IMR-90 (cell line): ENCODE data around the gene ALK. TPM values are rescaled to one million over a fixed set of nuclear protein-coding genes. Genes with fewer than 3 reads are reported as not detected.

Source experiments
- ATAC-seq: fragments of 200-7000 bp; cut with Tn5 transposase; 2 replicates; pipeline ENCODE4 v1.9.1; 2020; ENCODE audit warnings: low read depth, mild to moderate bottlenecking, moderate library complexity
- BruUV-seq: library from RNA; stranded (reverse); fragments of 400-500 nt; replicated peaks from 2 replicates; lab custom pipeline; 2021; lab: Mats Ljungman, UMichigan
- CTCF ChIA-PET: fragments of 300-600 bp; formaldehyde crosslinking; extraction: SDS; loops from one replicate; lab custom pipeline; 2021; ENCODE audit warnings: antibody characterized with exemption; lab: Yijun Ruan, JAX
- POLR2A ChIA-PET: fragments of 300-600 bp; sonication (Branson Sonifier 250); formaldehyde crosslinking; loops from one replicate; lab custom pipeline; 2022; ENCODE audit warnings: antibody characterized with exemption; ENCODE audit not compliant: unreplicated experiment; lab: Charles Lee
- DNase-seq: peaks from one replicate; pipeline ENCODE4 v3.0.0; 2013
- H2AFZ ChIP-seq: replicated peaks from 2 replicates; pipeline ENCODE3; 2013; ENCODE audit warnings: low read length, mild to moderate bottlenecking; ENCODE audit not compliant: poor library complexity
- H2AK5ac ChIP-seq: 2 replicates; pipeline ENCODE4 v1.6.1; 2013; ENCODE audit warnings: low read depth, low read length, inconsistent platforms
- H2AK9ac ChIP-seq: replicated peaks from 2 replicates; pipeline ENCODE3; 2013; ENCODE audit warnings: mild to moderate bottlenecking, low read depth, low read length, moderate library complexity; ENCODE audit not compliant: poor library complexity
- H2BK120ac ChIP-seq: 2 replicates; pipeline ENCODE4 v1.6.1; 2013; ENCODE audit warnings: low read depth, low read length, inconsistent platforms
- H2BK15ac ChIP-seq: 3 replicates; pipeline ENCODE4 v1.6.1; 2013; ENCODE audit warnings: low read depth, low read length, inconsistent platforms
- H2BK20ac ChIP-seq: 2 replicates; pipeline ENCODE4 v1.6.1; 2013; ENCODE audit warnings: low read depth, mild to moderate bottlenecking, inconsistent platforms, low read length, moderate library complexity
- H2BK5ac ChIP-seq: 2 replicates; pipeline ENCODE4 v1.6.1; 2013; ENCODE audit warnings: mild to moderate bottlenecking, low read depth, low read length, inconsistent platforms; ENCODE audit not compliant: poor library complexity, severe bottlenecking
- H3K14ac ChIP-seq: replicated peaks from 2 replicates; pipeline ENCODE4 v1.6.1; 2013; ENCODE audit warnings: low read depth, low read length, inconsistent platforms
- H3K18ac ChIP-seq: 2 replicates; pipeline ENCODE4 v1.6.1; 2013; ENCODE audit warnings: low read depth, low read length, control low read depth
- H3K23ac ChIP-seq: 2 replicates; pipeline ENCODE4 v1.6.1; 2013; ENCODE audit warnings: low read depth, low read length, inconsistent platforms
- H3K27ac ChIP-seq: 2 replicates; pipeline ENCODE4 v1.5.1; 2013; ENCODE audit warnings: mild to moderate bottlenecking, control low read depth, low read length; ENCODE audit not compliant: insufficient read depth
- H3K27me3 ChIP-seq: 2 replicates; pipeline ENCODE4 v1.6.1; 2013; ENCODE audit warnings: low read length; ENCODE audit not compliant: control insufficient read depth, insufficient read depth
- H3K36me3 ChIP-seq: 2 replicates; pipeline ENCODE4 v1.6.1; 2013; ENCODE audit warnings: low read length, mixed read lengths; ENCODE audit not compliant: control insufficient read depth, insufficient read depth
- H3K4ac ChIP-seq: 2 replicates; pipeline ENCODE4 v1.6.1; 2013; ENCODE audit warnings: low read depth, low read length, inconsistent platforms
- H3K4me1 ChIP-seq: 2 replicates; pipeline ENCODE4 v1.6.1; 2013; ENCODE audit warnings: low read length, mixed read lengths; ENCODE audit not compliant: control insufficient read depth, insufficient read depth
- H3K4me2 ChIP-seq: 2 replicates; pipeline ENCODE4 v1.6.1; 2013; ENCODE audit warnings: low read depth, mild to moderate bottlenecking, control low read depth, low read length, moderate library complexity
- H3K4me3 ChIP-seq: 2 replicates; pipeline ENCODE4 v1.5.1; 2013; ENCODE audit warnings: low read depth, mild to moderate bottlenecking, control low read depth, low read length, moderate library complexity; ENCODE audit not compliant: insufficient read depth
- H3K56ac ChIP-seq: 2 replicates; pipeline ENCODE4 v1.6.1; 2013; ENCODE audit warnings: low read length, inconsistent platforms; ENCODE audit not compliant: insufficient read depth; ENCODE audit errors: extremely low read depth
- H3K79me1 ChIP-seq, 2 experiments: 2 replicates each; pipeline ENCODE4 v1.6.1; 2013; ENCODE audit warnings: low read length in 2 of 2, inconsistent platforms in 1 of 2, low read depth in 1 of 2
- H3K9ac ChIP-seq: 2 replicates; pipeline ENCODE4 v1.6.1; 2013; ENCODE audit warnings: low read depth, low read length, control low read depth
- H3K9me1 ChIP-seq: 2 replicates; pipeline ENCODE4 v1.6.1; 2013; ENCODE audit warnings: low read length, inconsistent platforms; ENCODE audit not compliant: insufficient read depth
- H3K9me3 ChIP-seq: 2 replicates; pipeline ENCODE4 v1.6.1; 2013; ENCODE audit warnings: low read length; ENCODE audit not compliant: control insufficient read depth, insufficient read depth
- H4K20me1 ChIP-seq: 2 replicates; pipeline ENCODE4 v1.6.1; 2013; ENCODE audit warnings: low read length, inconsistent platforms; ENCODE audit not compliant: insufficient read depth
- H4K5ac ChIP-seq: 2 replicates; pipeline ENCODE4 v1.6.1; 2013; ENCODE audit warnings: mild to moderate bottlenecking, low read depth, low read length, control low read depth
- H4K8ac ChIP-seq, 2 experiments: 2 replicates each; pipeline ENCODE4 v1.6.1; 2013; ENCODE audit warnings: low read depth in 2 of 2, low read length in 2 of 2, control low read depth in 1 of 2, inconsistent platforms in 1 of 2
- H4K91ac ChIP-seq: 2 replicates; pipeline ENCODE4 v1.6.1; 2013; ENCODE audit warnings: low read depth, low read length, inconsistent platforms; ENCODE audit not compliant: insufficient read depth
- BHLHE40 ChIP-seq: fragments of 150-350 bp; IDR thresholded peaks from 2 replicates; pipeline ENCODE4 v1.6.1; 2016; ENCODE audit warnings: mild to moderate bottlenecking, low read depth, low read length
- CEBPB ChIP-seq: IDR thresholded peaks from 2 replicates; pipeline ENCODE4 v1.6.1; 2012; ENCODE audit warnings: low read depth, low read length, improper control_type of control experiment
- CHD1 ChIP-seq: IDR thresholded peaks from 2 replicates; pipeline ENCODE4 v1.6.1; 2012; ENCODE audit warnings: low read depth, low read length, improper control_type of control experiment
- CTCF ChIP-seq: conservative IDR thresholded peaks from 2 replicates; pipeline ENCODE4 v1.5.1; 2012; ENCODE audit warnings: mild to moderate bottlenecking, low read depth, low read length, improper control_type of control experiment
- FOS ChIP-seq: fragments of 150-350 bp; IDR thresholded peaks from 2 replicates; pipeline ENCODE4 v1.6.1; 2016; ENCODE audit warnings: low read depth, low read length
- MAFK ChIP-seq: IDR thresholded peaks from 2 replicates; pipeline ENCODE4 v1.6.1; 2012; ENCODE audit warnings: low read depth, low read length, improper control_type of control experiment
- MAZ ChIP-seq: IDR thresholded peaks from 2 replicates; pipeline ENCODE4 v1.6.1; 2012; ENCODE audit warnings: low read depth, mild to moderate bottlenecking, low read length, improper control_type of control experiment, moderate library complexity, borderline replicate concordance
- MXI1 ChIP-seq: IDR thresholded peaks from 2 replicates; pipeline ENCODE4 v1.6.1; 2012; ENCODE audit warnings: low read depth, mild to moderate bottlenecking, low read length, moderate library complexity, borderline replicate concordance
- POLR2A ChIP-seq: IDR thresholded peaks from 2 replicates; pipeline ENCODE4 v1.6.1; 2012; ENCODE audit warnings: mild to moderate bottlenecking, low read depth, low read length
- RAD21 ChIP-seq: IDR thresholded peaks from 2 replicates; pipeline ENCODE4 v1.6.1; 2012; ENCODE audit warnings: low read length, improper control_type of control experiment
- RCOR1 ChIP-seq: IDR thresholded peaks from 2 replicates; pipeline ENCODE4 v1.6.1; 2012; ENCODE audit warnings: mild to moderate bottlenecking, low read length, improper control_type of control experiment; ENCODE audit not compliant: insufficient replicate concordance
- RFX5 ChIP-seq: IDR thresholded peaks from 2 replicates; pipeline ENCODE4 v1.8.0; 2012; ENCODE audit warnings: low read depth, mild to moderate bottlenecking, low read length, moderate library complexity
- SMC3 ChIP-seq: fragments of 150-350 bp; IDR thresholded peaks from 2 replicates; pipeline ENCODE4 v1.6.1; 2016; ENCODE audit warnings: low read depth, mild to moderate bottlenecking, antibody characterized with exemption, low read length, moderate library complexity
- WGBS, 2 experiments: methylation state at CpG; one replicate each; pipeline versions ENCODE4 v1.1.5 to v1.1.7; 2013; ENCODE audit warnings: missing lambda C conversion rate in 2 of 2; ENCODE audit not compliant: insufficient read length in 1 of 2; ENCODE audit errors: extremely low coverage in 2 of 2; 5-methylcytosine and 5-hydroxymethylcytosine counted together
- dilution Hi-C: fragments of 300-500 bp; cut with HindIII; formaldehyde crosslinking; loops from one replicate; pipeline ENCODE4 v1.14.3; 2018; ENCODE audit warnings: low sequenced_read_pairs; ENCODE audit not compliant: unreplicated experiment
- in situ Hi-C: fragments of 300-500 bp; cut with MboI; formaldehyde crosslinking; loops from 3 replicates; pipeline ENCODE4 v1.14.3; 2019; ENCODE audit warnings: low sequenced_read_pairs, inconsistent platforms, mixed read lengths
- intact Hi-C: fragments of 100-400 bp; cut with micrococcal nuclease; formaldehyde crosslinking; loops from 2 replicates; pipeline ENCODE4 v1.10.0; 2022
- polyA plus RNA-seq, 3 experiments: library from polyadenylated mRNA; depleted of rRNA; stranded (reverse); fragments of >200 nt; gene quantifications; 2 replicates each; pipeline ENCODE4 v1.2.3, GENCODE V29; 2012; ENCODE audit warnings: low replicate concordance in 1 of 3
- total RNA-seq: library from RNA; depleted of rRNA; stranded (reverse); fragments of >200 nt; gene quantifications from 2 replicates; pipeline ENCODE4 v1.2.3, GENCODE V29; 2012
- TF ChIP-seq, protein P1 (sequence below): fragments of 150-350 bp; IDR thresholded peaks from 2 replicates; pipeline ENCODE4 v1.6.1; 2016; ENCODE audit warnings: low read depth, mild to moderate bottlenecking, low read length, moderate library complexity, borderline replicate concordance
- TF ChIP-seq, protein P2 (sequence below): fragments of 150-350 bp; IDR thresholded peaks from 2 replicates; pipeline ENCODE4 v1.6.1; 2017; ENCODE audit warnings: mild to moderate bottlenecking, antibody characterized with exemption, low read length, low read depth

ALK gene
- total and polyA plus RNA-seq, 2 of the 4 experiments (the other 2 are of a cell fraction) = not detected

DNA sequence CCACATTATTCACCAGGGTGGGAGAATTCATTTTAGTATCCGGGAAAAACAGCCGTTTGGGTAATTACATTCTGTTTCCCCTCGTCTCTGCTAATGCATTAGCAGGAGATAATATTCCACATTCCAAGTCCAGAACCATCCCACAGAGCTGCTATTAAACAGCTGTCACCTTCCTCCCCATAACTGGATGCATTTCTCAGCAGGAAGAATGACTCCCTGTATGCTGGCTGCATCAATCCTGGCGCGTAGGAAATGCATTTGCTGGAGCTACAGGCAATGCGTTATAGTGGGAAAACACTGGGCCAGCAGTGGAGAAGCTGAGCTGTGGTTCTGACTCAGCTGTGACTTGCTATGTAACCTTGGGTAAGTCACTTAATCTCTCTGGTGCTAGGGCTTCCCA, 560.2 kb downstream of the ALK start:
- Histone ChIP-seq H2AFZ (no peak overlapping the region), H3K56ac (no peak overlapping the region), H2AK9ac (no peak overlapping the region), H4K91ac (no peak overlapping the region), H2BK15ac (no peak overlapping the region), H3K79me1 (no peaks in the 10 kb centered on the region), H3K4ac (no peak overlapping the region), H4K8ac (no peak overlapping the region), H3K9me1 (no peaks in the 10 kb centered on the region), H3K9me3 (no peaks in the 10 kb centered on the region), H4K5ac (no peak overlapping the region), H2AK5ac (no peak overlapping the region), H3K18ac (no peak overlapping the region), H3K27ac (no peak overlapping the region), H3K4me2 (no peak overlapping the region), H3K14ac (no peak overlapping the region), H4K20me1 (no peaks in the 10 kb centered on the region), H3K4me1 (no peaks in the 10 kb centered on the region), H3K36me3 (no peaks in the 10 kb centered on the region), H3K27me3 (peaks cover 11% of the 10 kb centered on the region), H3K9ac (no peak overlapping the region), H2BK5ac (no peak overlapping the region), H2BK120ac (no peak overlapping the region), H3K23ac (no peak overlapping the region), H3K4me3 (no peak overlapping the region), H2BK20ac (no peak overlapping the region)
- WGBS, 2 experiments = no CpG with 5 or more reads among the region's 6 CpGs
- BruUV-seq = no TSS peak
- dilution Hi-C loops (no loop called here), in situ Hi-C loops (no loop called here), intact Hi-C loops (no loop called here)
- ChIA-PET POLR2A (no interaction called here), CTCF (no interaction called here)
- no peak for TF ChIP-seq BHLHE40
- TF ChIP-seq, protein P1, sequence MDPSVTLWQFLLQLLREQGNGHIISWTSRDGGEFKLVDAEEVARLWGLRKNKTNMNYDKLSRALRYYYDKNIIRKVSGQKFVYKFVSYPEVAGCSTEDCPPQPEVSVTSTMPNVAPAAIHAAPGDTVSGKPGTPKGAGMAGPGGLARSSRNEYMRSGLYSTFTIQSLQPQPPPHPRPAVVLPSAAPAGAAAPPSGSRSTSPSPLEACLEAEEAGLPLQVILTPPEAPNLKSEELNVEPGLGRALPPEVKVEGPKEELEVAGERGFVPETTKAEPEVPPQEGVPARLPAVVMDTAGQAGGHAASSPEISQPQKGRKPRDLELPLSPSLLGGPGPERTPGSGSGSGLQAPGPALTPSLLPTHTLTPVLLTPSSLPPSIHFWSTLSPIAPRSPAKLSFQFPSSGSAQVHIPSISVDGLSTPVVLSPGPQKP = no peak
- TF ChIP-seq CTCF = no peak
- TF ChIP-seq, protein P2, sequence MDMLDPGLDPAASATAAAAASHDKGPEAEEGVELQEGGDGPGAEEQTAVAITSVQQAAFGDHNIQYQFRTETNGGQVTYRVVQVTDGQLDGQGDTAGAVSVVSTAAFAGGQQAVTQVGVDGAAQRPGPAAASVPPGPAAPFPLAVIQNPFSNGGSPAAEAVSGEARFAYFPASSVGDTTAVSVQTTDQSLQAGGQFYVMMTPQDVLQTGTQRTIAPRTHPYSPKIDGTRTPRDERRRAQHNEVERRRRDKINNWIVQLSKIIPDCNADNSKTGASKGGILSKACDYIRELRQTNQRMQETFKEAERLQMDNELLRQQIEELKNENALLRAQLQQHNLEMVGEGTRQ = no peak
- no peak for TF ChIP-seq CHD1
- TF ChIP-seq FOS = no peak
- no peak for TF ChIP-seq POLR2A
- no peak for TF ChIP-seq SMC3
- TF ChIP-seq MAFK = no peak
- TF ChIP-seq RAD21 = no peak
- TF ChIP-seq RCOR1 = no peak
- no peak for TF ChIP-seq MXI1
- TF ChIP-seq CEBPB = no peak
- TF ChIP-seq RFX5 = no peak
- TF ChIP-seq MAZ = no peak
- ATAC-seq (no peak), DNase-seq (peak; percentile 3)
